GM13976 (cell line): ENCODE measurements around the gene ABHD1.
A peak's percentile ranks its signal among the peaks of the same experiment; 100 is the strongest.
"Not testable (repeated sequence)": the region's sequence is repeated elsewhere in the genome, so short reads cannot be mapped to it uniquely, and the experiment has no call there.

ENCODE experiments used
- DNase-seq: peaks from one replicate; pipeline ENCODE4 v3.0.0; 2012; ENCODE audit warnings: low spot score
- in situ Hi-C: fragments of 300-500 bp; cut with MboI; formaldehyde crosslinking; loops from one replicate; pipeline ENCODE4 v1.12.0; 2022; ENCODE audit warnings: low sequenced_read_pairs, mixed read lengths, inconsistent platforms; ENCODE audit not compliant: unreplicated experiment
- TF ChIP-seq, protein P1 (sequence below): IDR thresholded peaks from 2 replicates; pipeline ENCODE4 v1.5.1; 2012; ENCODE audit warnings: borderline replicate concordance, mild to moderate bottlenecking; ENCODE audit not compliant: insufficient read depth; ENCODE audit errors: extremely low read depth, missing control alignments, control extremely low read depth

The ABHD1 gene

GRCh38 chr2:27123302-27124150 lies at the start of gene ABHD1:
Gene ABHD1, plus strand, starts transcription at chr2:27123815. Its CDS starts 134 bp downstream, at chr2:27123949.
- TF ChIP-seq, protein P1, sequence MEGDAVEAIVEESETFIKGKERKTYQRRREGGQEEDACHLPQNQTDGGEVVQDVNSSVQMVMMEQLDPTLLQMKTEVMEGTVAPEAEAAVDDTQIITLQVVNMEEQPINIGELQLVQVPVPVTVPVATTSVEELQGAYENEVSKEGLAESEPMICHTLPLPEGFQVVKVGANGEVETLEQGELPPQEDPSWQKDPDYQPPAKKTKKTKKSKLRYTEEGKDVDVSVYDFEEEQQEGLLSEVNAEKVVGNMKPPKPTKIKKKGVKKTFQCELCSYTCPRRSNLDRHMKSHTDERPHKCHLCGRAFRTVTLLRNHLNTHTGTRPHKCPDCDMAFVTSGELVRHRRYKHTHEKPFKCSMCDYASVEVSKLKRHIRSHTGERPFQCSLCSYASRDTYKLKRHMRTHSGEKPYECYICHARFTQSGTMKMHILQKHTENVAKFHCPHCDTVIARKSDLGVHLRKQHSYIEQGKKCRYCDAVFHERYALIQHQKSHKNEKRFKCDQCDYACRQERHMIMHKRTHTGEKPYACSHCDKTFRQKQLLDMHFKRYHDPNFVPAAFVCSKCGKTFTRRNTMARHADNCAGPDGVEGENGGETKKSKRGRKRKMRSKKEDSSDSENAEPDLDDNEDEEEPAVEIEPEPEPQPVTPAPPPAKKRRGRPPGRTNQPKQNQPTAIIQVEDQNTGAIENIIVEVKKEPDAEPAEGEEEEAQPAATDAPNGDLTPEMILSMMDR, result peak; percentile 3
- peak; percentile 81 for DNase-seq
- in situ Hi-C loops, result no loop called here

GRCh38 chr2:27074738-27075565 lies 48.7 kb upstream of the ABHD1 start:
- no peak for DNase-seq
- TF ChIP-seq, protein P1, result no peak
- in situ Hi-C loops, result no loop called here

GRCh38 chr2:27075566-27075871 lies 48.1 kb upstream of the ABHD1 start:
- DNase-seq, in situ Hi-C loops: not testable (repeated sequence)

DNA sequence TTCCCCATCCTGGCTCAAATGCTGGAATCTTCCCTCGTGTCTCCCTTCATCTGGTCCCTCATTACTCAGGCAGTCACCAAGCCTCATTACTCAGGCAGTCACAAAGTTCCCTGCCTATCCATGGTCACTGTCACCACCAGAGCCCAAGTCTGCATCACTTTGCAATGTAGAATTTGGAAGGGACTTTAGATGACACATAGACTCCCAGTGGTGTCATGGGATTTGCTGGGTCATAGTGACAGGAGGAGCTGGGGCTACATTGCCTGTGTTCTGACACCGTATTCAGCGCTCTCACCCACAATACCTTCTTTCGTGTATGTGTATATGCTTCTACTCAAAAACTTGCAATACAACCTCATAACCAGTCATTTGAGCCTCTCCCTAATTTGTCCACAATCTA lies 47.3 kb upstream of the ABHD1 start:
- no peak for DNase-seq
- TF ChIP-seq, protein P1, result no peak
- in situ Hi-C loops, result no loop called here

- TF ChIP-seq, protein P1, result no peak
- in situ Hi-C loops, result no loop called here
- no peak for DNase-seq
These were observed 46.4 kb upstream of the ABHD1 start for GRCh38 chr2:27077231-27077630.

DNA sequence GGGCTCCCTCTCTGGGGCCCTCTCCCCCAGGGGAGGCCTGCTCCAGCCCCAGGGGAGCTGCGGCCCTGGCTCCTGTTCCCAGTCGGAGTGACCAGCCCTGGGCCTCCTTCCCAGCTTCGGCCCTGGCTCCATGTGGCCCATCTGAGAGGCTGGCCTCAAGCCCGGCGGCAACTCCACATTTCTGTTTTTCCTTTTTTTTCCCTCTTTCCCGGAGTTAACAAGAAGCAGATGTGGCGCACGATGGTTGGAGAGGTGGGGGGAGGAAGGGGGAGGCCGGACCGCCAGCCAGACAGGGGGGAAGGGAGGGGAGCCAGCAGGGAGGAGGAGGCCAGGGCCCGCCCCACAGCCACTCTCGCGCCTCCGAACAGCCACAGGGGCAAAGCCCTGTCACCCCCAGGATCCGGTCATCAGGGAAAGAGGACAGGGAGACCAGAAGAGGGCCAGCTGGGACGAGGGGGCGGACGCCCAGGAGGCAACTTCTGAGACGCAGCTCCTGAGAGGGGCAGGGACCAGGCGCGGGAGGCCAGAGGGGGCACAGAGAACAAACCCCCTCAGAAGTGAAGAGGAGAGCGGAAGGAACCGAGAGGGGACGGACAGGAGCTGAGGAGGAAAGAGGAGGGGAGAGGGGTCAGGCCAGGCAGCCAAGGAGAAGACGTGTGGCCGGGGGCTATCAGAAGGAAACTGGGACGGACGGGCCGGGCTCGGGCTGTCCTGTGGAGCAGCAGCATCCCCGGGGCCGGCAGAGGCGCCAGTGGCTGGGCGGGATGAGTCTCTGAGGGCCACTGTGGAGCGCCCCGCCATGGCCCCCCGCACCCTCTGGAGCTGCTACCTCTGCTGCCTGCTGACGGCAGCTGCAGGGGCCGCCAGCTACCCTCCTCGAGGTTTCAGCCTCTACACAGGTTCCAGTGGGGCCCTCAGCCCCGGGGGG lies 45.1 kb upstream of the ABHD1 start, which contains the start of gene EMILIN1:
TSS of gene EMILIN1 (plus strand) at position 349 of the 928 bp plus-strand sequence. CDS start at position 800, 451 bp downstream.
- TF ChIP-seq, protein P1, result no peak
- no peak for DNase-seq
- in situ Hi-C loops, result no loop called here
